Measurements from ENCODE around the gene DNAH11.

GRCh38 chr7:21620054-21620453 is 77.2 kb downstream of the DNAH11 start:
- TF ChIP-seq RAD21 (IDR thresholded peaks at IDR 0.05; ENCODE audit: low read depth): no peak
- TF ChIP-seq EGR1 (IDR thresholded peaks at IDR 0.05): no peak
- TF ChIP-seq FOXM1 (IDR thresholded peaks at IDR 0.05; ENCODE audit: borderline replicate concordance, low read depth): no peak
- TF ChIP-seq MAX (IDR thresholded peaks at IDR 0.05): no peak
- TF ChIP-seq TAF1 (IDR thresholded peaks at IDR 0.05; ENCODE audit: low read depth): no peak
- no peak for TF ChIP-seq TEAD4 (IDR thresholded peaks at IDR 0.05)
- TF ChIP-seq REST (IDR thresholded peaks at IDR 0.05; ENCODE audit: low read depth): no peak
- no peak for TF ChIP-seq EP300 (IDR thresholded peaks at IDR 0.05; ENCODE audit: borderline replicate concordance)

Data from Ishikawa (cell line).